Activated T-cell treated with anti-CD3 and anti-CD28 coated beads, Interleukin-2, amount 50 U/mL, for 1 hour (primary cell): ENCODE results near the gene WTIP.
"Not testable (repeated sequence)": the region's sequence is repeated elsewhere in the genome, so short reads cannot be mapped to it uniquely, and the experiment has no call there.

Experiments
- DNase-seq: peaks from one replicate; pipeline ENCODE4 v3.0.0-alpha.2; 2020

The WTIP gene

DNA sequence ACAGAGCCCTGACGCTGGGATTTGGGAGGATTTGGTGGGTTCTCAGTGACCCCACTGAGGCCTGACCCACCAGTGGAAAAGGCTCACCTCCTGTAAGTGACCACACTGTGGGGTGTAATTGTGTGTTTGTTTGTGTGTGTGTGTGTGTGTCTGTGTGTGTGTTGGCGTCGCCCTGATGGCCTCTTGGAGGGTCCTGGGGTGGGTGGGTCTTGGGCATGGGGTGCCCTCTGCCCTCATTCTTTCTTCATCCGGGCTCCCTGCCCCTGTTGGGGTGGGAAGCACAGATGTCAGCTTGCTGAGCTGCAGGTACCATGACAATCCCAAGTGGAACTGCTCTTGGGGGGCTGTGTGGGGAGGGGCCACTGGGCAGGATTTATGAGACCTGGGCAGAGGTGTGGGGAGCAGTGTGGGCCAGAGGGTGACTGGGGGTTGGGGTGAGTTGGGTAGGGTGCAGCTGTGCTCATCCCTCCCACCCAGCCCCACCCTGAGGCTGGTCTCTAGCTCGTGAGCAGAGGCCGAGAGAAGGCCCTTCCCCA, 22.8 kb downstream of the WTIP start:
- DNase-seq: no peak

DNA sequence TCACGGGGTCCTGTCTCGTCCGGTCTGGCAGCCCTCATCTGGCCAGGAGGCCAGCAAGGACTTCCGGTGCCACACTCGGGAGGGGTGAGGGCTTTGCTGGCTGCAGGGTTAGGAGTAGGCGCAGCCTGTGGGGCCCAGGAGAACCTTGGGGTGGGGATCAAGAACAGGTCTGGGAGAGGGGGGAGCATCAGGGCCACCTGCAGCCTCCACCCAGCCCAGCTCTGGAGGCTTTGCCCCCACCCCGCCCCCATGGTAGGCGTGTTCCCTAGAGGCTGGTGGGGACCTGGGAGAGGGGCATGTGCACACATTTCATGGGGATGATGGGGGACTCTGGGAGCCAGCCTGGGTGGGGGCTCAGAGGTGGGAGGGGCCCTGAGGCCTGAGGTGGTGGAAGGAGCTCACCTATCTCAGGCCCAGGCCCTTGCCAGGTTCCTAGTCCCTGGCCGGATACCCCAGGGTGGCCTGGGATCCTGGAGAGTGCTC, 23.3 kb downstream of the WTIP start:
- DNase-seq: no peak

DNA sequence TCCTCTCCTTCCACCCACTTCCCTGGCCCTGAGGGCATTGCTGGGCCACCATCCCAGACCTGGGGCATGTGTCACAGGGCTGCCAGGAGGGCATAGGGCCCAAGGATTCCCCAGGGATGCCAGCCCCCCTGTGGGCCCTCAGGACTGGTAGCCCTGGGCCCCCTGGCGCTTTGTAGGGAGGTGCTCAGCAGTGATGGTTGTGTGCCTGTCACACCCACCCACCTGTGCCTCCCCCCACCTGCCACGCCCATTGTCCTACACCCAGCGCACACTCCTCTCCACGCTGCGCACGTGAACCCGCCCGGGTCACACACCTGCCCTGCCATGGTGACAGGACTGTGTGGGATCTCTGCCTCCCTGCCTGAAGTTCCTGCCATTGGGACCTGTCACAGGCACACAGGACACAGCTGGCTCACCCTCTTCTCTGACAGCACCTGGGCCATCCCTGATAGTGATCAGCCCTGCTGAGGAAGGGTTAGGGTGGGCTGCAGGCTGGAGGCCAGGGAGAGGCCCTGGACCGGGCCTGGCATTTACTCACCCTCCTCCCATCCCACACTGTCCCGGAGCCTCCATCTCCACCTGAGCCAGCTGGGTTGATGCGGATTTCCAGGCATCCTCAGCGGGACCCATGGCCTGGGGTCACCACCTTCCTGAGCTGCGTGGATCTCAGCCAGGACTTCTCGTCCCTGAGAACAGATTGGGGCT, 23.9 kb downstream of the WTIP start:
- no peak for DNase-seq

DNA sequence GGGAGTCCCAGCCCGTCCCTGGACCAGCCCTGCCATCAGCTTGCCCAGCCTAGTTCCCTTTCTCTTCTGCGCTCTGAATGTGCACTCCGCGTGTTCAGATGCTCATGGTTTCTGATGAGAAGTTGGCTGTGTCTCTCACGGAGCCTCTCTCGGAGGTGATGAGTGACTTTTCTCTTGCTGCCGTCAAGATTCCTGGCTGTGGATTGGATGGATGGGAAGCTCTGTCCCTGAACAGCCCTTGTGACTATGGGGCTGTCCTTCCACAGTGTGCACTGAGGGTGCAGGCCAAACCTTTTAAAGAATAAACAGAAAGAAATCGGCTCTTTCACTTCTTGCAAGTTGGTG, 24.4 kb downstream of the WTIP start:
- DNase-seq: no peak

DNA sequence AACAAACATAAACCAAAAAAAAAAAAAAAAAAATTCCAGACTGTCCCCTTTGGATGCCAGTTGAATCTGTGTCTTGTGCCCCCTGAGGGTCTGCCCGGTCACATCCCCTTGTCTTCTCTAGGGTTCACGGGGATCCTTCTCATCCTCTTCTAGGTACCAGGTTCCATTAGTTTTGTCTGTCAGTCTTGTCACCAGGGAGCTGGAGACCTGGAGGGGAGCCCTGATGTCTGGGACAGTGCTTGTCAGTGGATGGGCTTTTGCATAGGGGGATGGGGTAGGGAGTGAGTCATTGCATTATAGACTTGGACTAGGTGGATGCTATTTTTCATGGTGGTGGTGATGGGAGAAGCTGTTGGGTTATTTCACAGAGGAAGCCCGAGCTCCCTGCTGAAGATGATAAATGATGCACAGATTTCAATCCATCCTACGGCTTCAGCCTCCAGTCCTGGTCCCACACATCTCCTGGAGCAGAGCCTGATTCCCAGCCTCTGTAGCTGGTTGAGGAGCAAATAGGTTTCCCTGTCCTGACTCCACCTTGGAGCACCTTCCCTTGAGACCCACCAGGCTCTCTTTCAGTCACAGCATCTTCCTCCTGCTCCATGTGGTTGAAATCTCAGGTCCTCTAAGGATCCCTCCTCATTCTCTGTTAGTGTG, 26.0 kb downstream of the WTIP start:
- no peak for DNase-seq

DNA sequence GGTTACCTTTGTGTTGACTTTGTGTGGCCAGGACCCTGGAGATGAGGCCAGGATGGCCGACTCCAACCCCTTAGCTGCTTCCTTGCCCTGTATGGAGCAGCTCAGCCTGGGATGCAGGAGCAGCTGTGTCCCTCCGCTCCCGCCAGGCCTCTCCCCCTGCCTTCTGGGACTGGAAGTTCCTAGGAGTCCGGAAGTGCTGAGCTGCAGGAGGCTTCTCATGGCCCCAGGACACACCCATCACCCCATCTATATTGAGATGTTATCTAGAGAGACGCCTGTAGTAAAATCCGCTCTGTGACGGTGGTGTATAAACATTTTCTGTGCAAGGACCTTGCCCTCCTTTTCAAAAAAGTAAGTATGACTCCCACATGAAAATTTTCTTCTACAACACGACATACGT, 27.0 kb downstream of the WTIP start:
- DNase-seq: no peak

DNA sequence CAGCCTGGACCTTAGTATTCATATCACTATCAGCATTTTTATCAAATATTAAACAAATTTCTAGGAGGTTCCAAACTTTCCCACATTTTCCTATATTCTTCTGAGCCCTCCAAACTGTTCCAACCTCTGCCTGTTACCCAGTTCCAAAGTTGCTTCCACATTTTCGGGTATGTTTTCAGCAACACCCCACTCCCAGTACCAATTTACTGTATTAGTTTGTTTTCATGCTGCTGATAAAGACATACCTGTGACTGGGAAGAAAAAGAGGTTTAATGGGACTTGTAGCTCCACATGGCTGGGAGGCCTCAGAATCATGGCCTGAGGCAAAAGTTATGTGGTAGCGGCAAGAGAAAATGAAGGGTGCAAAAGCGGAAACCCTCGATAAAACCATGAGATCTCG, 29.3 kb downstream of the WTIP start:
- not testable (repeated sequence) for DNase-seq

DNA sequence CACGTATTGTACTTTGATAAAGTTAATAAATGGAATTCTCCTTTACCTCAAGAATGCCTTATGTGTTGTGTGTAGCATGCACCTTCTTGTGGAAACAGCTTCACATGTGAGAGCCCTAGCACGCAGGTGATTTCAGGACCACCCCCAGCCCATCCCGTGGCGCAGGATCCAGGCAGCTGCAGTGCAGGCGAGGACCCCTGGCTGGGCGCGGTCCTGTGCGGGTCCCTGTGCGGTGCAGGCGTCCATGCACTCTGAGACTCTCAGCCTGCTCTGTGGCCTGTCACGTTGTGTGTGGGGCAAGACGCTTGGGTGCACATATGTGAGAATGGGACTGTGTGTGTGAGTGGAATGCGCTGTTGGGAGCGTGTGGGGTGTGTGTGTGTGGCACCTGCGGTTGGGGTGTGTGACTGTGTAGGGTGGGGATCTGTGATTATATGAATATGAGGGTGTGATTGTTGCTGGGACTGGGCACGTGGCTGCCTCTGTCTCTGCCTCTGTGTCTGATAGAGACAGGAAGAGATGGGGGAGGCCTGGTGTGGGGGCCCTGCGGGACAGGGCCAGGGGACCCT, 30.8 kb downstream of the WTIP start:
- no peak for DNase-seq

DNA sequence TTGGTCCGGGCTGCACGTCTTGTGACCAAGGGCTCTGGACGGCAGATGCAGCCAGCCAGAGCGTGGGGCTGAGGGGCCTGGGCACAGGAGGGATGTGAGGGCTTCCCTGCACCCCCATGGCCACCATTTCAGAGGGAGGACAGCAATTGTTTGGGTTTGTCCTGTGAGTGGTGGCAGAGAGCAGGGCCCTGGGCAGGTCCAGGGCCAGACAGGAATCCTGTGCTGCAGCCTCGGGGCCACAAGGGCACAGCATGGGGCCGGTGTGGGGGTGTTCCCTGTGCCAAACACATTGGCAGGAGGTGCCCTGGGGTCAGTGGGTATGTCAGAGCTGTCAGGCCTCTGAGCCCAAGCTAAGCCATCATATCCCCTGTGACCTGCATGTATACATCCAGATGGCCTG, 32.2 kb downstream of the WTIP start:
- no peak for DNase-seq

DNA sequence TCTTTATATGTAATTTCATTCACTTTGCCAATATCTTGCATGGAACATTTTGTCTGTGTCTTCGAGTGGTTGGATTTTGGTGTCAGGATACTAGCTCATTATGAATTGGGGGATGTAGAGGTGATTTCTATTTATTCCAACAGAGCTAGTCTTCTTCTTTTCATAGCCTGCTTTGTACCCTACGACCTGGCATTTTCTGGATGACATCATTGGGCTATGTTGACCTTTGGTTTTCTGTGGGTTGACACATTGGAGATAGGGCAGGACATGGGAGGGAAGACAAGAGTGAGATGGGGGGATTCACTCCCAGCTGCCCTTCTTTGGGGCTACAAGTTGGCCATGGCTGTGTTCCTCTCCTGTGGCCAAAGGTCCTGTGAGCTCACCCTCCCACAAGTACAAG, 38.0 kb downstream of the WTIP start:
- DNase-seq: no peak

DNA sequence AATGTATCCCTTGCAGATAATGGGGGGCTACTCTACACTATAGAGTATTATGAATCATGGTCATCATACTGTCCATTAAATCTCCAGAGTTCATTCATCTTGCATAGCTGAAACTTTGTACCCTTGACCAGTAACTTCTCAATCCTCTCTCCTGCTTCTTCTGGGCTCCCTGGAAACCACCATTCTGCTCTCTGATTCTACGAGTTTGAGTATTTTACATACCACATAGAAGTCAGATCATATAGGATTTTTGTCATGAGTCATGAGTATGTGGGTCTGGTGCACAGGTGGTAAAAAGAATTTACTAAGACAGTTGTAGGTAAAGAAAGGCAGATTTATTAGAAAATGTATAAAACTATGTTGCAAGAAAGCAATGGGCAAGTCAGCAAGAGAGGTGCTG, 41.9 kb downstream of the WTIP start:
- DNase-seq: no peak

DNA sequence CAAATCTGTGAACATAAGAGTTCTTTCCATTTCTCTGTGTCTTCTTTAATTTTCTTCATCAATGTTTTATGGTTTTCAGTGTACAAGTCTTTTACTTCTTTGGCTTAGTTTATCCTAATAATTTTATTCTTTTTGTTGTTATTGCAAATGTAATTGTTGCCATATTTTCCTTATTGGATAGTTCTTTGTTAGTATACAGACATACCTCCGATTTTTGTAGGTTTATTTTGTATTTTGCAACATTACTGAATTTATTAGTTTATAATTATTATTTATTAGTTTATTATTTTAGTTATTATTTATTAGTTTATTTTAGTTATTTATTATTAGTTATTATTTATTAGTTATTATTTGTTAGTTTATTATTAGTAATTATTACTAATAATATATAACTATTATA, 43.4 kb downstream of the WTIP start:
- no peak for DNase-seq

DNA sequence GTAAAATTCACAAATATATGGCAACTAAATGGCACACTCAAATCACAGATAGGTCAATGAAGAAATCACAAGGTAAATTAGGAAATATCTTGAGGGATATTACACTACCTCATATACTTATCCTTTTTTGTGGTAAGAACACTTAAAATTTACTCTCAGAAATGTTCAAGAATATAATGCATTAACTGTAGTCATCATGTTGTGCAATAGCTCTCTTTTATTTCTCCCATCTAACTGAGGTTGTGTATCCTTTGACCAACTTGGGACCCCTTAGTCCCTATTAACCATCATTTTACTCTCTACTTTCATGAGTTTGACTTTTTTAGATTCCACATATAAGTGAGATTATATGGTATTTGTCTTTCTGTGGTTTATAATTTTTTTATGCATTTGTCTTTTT, 52.6 kb downstream of the WTIP start:
- no peak for DNase-seq

DNA sequence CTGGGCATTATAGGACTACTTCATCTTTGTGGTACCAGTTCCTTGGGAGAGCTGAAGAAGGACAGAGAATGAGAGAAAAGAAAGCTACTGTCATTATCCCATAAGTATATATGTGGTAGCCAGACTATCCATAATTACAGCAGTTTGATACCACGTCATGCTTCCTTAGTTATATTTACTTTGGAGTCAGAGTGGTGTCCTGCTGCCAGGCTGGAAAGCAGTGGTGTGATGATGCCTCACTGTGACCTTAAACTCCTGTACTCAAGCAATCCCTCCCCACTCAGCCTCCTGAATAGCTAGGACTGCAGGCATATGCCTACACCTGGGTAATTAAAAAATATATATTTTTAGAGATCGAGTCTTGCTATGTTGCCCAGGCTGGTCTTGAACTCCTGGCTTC, 57.8 kb downstream of the WTIP start:
- no peak for DNase-seq

DNA sequence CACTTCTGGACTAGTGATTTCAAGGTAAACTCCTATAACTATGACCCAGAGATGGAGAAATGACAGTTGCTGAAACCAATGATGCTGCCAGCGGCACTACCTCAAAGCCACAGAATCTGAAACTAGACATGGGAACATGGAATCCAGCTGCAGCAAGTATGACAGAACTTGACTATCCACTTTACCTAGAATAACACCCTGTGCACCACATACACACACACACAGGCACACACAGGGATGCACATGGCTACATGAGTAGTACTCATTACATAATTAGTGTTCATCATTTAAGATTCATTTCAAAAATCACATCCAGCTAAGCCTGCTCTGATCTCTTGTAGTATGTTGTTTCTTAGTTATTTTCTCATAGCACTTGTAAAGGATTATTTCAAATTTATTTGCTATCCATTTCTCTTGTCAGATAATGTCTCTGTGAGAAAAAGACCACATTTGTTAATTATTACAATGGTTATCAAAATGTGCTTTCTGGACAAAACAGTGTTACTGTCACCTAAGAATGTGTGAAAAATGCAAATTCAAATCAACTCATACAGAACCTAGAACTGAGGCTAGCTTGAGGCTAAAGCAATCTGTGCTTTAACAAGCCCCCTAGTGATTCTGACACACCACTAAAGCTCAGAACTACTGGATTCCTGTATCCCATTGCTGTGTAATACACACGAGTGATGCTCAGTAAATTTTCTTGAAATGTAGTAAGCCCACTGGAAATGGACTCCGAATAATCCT, 59.4 kb downstream of the WTIP start:
- DNase-seq: no peak

DNA sequence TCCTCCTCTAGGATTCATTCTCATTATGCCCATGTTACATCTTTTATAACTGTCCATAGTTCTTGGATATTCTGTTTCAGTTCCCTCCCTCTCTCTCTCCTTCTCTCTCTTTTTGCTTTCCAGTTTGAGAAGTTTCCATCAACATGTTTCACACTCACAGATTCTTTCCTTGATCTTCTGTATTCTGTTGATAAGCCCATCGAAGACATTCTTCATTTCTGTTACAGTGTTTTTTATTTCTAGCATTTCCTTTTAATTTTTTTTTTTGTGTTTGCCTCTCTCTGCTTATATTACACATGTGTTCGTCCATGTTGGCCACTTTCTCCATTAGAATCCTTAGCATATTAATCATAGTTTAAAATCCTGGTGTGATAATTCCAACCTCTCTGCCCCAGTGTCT, 68.3 kb downstream of the WTIP start:
- no peak for DNase-seq

DNA sequence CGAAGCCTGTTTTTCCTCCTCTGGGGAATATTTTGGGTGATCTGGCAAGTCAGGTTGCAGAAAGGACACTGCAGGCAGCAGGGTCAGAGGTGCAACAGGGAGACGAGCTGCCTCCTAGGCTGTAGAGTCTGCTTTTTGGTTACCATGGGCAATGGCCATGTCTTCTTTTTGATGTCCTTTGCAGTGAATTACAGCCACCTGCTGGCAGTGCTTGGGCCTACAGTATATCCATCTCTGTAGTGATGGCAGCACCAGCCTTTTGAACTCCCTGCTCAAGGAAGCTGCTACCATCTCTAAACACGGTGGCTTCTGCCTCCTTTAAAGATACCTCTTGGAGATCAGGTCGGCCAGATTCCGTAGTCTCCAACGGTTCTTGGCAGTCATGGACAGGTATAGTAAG, 73.9 kb downstream of the WTIP start:
- no peak for DNase-seq

DNA sequence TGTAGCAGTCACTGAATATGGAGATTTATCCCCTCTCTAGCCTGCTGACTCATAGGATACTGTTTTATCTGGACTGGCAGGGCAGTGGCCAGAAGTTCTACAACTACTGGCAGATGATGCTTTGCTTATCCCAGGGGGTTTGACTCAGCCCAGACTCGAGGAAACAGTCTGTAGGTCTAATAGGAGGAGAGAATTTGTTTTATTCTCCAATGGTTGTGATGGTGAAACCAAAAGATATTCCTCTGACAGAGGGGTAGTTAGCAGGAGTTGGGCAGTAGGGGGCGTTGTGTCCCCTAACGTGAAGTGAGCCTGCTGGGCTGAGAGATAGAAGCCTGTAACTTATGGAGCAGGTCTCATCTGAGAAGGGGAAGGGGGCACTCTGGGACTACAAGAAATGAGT, 74.9 kb downstream of the WTIP start:
- DNase-seq: no peak

DNA sequence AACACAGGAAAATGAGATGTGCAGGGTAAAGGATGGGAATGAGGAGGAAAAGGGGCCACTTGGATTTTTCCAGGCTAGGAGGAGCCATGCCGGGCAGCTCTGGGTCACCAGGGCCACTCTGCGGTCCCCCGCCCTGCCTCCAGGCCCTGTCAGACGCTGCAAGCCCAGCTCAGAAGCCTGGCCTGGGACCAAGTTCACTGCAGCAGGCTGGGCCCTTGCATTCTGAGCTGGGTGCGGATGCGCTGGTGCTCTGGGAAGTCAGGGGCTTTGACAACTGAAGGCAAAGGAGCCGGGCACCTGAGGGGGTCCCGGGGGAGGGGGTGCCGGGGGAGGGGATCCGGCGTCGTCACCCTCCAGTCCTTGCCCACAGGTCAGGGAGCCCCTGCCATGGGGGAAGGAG, 77.5 kb downstream of the WTIP start:
- DNase-seq: no peak

DNA sequence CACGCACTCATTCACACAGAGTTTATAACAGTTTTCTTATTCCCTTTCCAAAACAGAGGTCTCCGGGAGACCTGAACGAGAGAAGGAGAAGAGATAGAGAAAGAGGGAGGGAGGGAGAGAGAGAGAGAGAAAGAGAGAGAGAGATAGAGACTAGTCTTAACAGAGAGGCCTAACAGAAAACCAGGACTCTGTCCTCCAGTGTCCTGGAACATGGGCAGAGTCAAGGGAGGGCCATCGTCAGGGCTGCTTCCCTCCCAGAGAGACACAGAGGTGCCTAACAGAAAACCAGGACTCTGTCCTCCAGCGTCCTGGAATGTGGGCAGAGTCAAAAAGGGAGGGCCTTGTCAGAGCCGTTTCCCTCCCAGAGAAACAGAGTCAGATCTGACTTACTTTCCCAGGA, 78.7 kb downstream of the WTIP start:
- no peak for DNase-seq
